Uterus (tissue), 4 donors: ENCODE measurements around the gene RIPOR3. TPM values are rescaled to one million over a fixed set of nuclear protein-coding genes. Genes with fewer than 3 reads are reported as not detected.

Source experiments
- DNase-seq, 2 donors: peaks; one replicate each; pipeline ENCODE4 v3.0.0-alpha.2; 2019 to 2020
- H3K27ac ChIP-seq, 2 donors: fragments of 200-600 bp; sonication (generic); 1 replicate in 1 of 2; 2 replicates in 1 of 2; pipeline ENCODE4 v1.5.1; 2016 to 2018
- H3K27me3 ChIP-seq, 2 donors: fragments of 200-600 bp; sonication (generic); one replicate each; pipeline ENCODE4 v1.5.1; 2018 to 2019; ENCODE audit warnings: control low read depth in 1 of 2
- H3K36me3 ChIP-seq, 2 donors: fragments of 200-600 bp; sonication (generic); one replicate each; pipeline ENCODE4 v1.5.1; 2019; ENCODE audit warnings: control low read depth in 1 of 2
- H3K4me1 ChIP-seq, 2 donors: fragments of 200-600 bp; sonication (generic); one replicate each; pipeline ENCODE4 v1.5.1; 2018 to 2019; ENCODE audit warnings: control low read depth in 1 of 2
- H3K4me3 ChIP-seq, 2 donors: fragments of 200-600 bp; sonication (generic); 1 replicate in 1 of 2; 2 replicates in 1 of 2; pipeline ENCODE4 v1.5.1; 2018 to 2019; ENCODE audit warnings: mild to moderate bottlenecking in 1 of 2
- H3K9me3 ChIP-seq, 2 donors: fragments of 200-600 bp; sonication (generic); one replicate each; pipeline ENCODE4 v1.5.1; 2019; ENCODE audit warnings: control low read depth in 1 of 2
- POLR2A ChIP-seq, 2 donors: fragments of 450-650 bp; IDR thresholded peaks; one replicate each; pipeline ENCODE4 v1.6.1; 2016; ENCODE audit warnings: antibody characterized with exemption in 2 of 2, mild to moderate bottlenecking in 1 of 2, moderate library complexity in 1 of 2
- intact Hi-C: fragments of 100-400 bp; cut with DNase I; formaldehyde crosslinking; loops from one replicate; pipeline ENCODE4 v1.15.1; 2023; ENCODE audit warnings: low total_unique reads
- total RNA-seq, 4 donors: library from RNA; depleted of rRNA in 3 of 4; stranded (reverse); fragments of >200 nt in 3 of 4; gene quantifications; one replicate each; pipeline versions ENCODE4 v1.1.0 to v1.2.4, GENCODE V29; 2014 to 2023
- TF ChIP-seq, protein P1 (sequence below), 4 experiments: fragments of 200-600 bp in 2 of 4; fragments of 450-650 bp in 2 of 4; sonication (generic) in 2 of 4; IDR thresholded peaks; one replicate each; pipeline ENCODE4 v1.5.1; 2016 to 2019; ENCODE audit warnings: antibody characterized with exemption in 4 of 4, mild to moderate bottlenecking in 2 of 4, moderate library complexity in 1 of 4
- donor health status: DM: yes; HTN: yes; CAD: no.

RIPOR3 gene
- total RNA-seq, 4 donors from 2014 or later, result 9.1 to 85.4 (median 17.8) TPM

DNA sequence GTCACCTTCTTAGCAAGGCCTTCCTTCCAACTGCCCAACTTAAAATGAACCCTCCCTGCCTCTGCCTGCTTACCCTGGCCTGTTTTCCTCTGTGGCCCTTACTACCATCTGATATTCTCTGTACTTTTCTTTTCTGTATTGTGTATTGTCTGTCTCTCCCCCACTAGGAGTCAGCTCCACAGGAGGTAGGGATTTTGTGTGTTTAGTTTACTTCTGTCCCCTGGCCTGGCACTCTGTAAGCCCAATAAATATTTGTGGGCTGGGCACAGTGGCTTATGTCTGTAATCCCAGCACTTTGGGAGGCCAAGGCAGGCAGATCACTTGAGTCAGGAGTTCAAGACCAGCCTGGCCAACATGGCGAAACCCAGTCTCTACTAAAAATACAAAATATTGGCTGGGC lies 72.8 kb downstream of the RIPOR3 start:
- intact Hi-C loops, result no loop called here
- no peak overlapping the region for H3K27ac ChIP-seq
- no peaks in the 10 kb centered on the region for H3K4me1 ChIP-seq
- no peaks in the 10 kb centered on the region for H3K36me3 ChIP-seq
- no peak for DNase-seq
- H3K9me3 ChIP-seq, result no peaks in the 10 kb centered on the region
- H3K27me3 ChIP-seq, result no peaks in the 10 kb centered on the region
- TF ChIP-seq, protein P1, sequence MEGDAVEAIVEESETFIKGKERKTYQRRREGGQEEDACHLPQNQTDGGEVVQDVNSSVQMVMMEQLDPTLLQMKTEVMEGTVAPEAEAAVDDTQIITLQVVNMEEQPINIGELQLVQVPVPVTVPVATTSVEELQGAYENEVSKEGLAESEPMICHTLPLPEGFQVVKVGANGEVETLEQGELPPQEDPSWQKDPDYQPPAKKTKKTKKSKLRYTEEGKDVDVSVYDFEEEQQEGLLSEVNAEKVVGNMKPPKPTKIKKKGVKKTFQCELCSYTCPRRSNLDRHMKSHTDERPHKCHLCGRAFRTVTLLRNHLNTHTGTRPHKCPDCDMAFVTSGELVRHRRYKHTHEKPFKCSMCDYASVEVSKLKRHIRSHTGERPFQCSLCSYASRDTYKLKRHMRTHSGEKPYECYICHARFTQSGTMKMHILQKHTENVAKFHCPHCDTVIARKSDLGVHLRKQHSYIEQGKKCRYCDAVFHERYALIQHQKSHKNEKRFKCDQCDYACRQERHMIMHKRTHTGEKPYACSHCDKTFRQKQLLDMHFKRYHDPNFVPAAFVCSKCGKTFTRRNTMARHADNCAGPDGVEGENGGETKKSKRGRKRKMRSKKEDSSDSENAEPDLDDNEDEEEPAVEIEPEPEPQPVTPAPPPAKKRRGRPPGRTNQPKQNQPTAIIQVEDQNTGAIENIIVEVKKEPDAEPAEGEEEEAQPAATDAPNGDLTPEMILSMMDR (IDR thresholded peaks at IDR 0.05), result no peak
- TF ChIP-seq POLR2A (IDR thresholded peaks at IDR 0.05), result no peak
- H3K4me3 ChIP-seq, result no peak overlapping the region

DNA sequence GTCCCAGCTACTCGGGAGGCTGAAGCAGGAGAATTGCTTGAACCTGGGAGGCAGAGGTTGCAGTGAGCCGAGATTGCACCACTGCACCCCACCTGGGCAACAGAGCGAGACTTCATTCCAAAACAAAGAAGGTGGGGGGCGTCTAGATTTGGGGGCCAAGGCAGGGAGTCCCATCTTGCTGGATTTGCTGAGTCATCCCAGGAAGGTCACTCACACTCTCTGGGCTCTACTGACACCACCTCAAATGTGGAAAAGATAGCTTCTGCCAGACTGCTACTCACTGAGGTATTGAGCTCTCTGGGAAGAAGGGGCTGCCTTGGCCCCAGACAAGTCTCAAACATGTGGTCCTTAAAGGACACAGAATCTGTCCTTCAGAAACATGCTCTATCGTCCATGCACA lies 74.3 kb downstream of the RIPOR3 start:
- Histone ChIP-seq H3K27ac (no peak overlapping the region), H3K36me3 (no peaks in the 10 kb centered on the region), H3K4me1 (no peaks in the 10 kb centered on the region), H3K4me3 (no peak overlapping the region), H3K9me3 (no peaks in the 10 kb centered on the region), H3K27me3 (no peaks in the 10 kb centered on the region)
- DNase-seq, result no peak
- intact Hi-C loops, result no loop called here
- no peak for TF ChIP-seq POLR2A (IDR thresholded peaks at IDR 0.05)
- TF ChIP-seq, protein P1 (IDR thresholded peaks at IDR 0.05), result no peak

DNA sequence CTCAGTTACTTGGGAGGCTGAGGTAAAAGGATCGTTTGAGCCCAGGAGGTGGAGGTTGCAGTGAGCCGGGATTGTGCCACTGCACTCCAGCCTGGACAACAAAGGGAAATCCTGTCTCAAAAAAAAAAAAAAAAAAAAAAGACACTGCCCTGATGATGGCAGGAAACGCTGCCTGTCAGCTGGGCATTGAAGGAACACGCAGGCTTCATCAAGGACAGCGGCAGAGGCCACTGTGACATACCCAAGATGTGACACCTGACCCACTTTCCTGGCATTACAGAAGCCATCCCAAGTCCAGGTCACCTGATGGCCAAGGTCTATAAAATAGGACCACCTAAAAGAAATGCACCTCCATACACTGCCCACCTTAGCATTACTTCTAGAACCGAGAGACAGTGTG lies 75.9 kb downstream of the RIPOR3 start:
- H3K4me3 ChIP-seq, result no peak overlapping the region
- H3K36me3 ChIP-seq, result no peaks in the 10 kb centered on the region
- H3K27me3 ChIP-seq, result no peaks in the 10 kb centered on the region
- no peak overlapping the region for H3K27ac ChIP-seq
- DNase-seq, result no peak
- no peak for TF ChIP-seq POLR2A (IDR thresholded peaks at IDR 0.05)
- TF ChIP-seq, protein P1 (IDR thresholded peaks at IDR 0.05), result no peak
- intact Hi-C loops, result no loop called here
- H3K4me1 ChIP-seq, result no peaks in the 10 kb centered on the region
- no peaks in the 10 kb centered on the region for H3K9me3 ChIP-seq

DNA sequence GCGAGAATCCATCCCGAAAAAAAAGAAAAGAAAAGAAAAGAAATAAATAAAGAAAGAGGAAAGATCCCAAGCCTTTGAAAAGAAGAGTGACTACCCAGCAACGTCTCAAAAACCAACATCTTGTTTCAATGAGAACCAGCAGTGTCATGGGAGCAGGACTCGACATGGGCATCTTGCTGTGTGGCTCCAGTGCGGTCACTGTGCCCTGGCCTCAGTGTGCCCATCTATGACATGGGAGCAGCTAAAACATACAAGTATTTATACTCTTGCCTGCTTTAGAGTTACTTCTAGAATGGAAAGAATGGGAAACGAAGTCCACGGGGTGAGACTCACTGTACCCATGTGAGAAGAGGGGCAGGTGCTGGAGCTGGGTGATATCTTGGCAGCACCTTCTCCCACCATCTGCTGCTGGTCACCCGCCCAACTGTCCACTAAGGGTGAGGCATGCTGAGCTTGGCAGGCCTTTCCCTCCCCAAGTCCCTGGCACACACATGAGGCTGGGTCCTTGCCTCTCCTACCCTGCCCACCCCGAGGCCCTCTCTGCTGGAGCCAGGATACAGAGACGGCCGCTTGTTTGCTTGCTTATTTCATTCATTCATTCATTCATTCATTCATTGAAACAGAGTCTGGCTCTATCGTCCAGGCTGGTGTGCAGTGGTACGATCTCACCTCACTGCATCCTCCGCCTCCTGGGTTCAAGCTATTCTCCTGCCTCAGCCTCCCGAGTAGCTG lies 77.7 kb downstream of the RIPOR3 start:
- Histone ChIP-seq H3K36me3 (no peaks in the 10 kb centered on the region), H3K4me3 (no peak overlapping the region), H3K4me1 (no peaks in the 10 kb centered on the region), H3K9me3 (no peaks in the 10 kb centered on the region), H3K27me3 (no peaks in the 10 kb centered on the region), H3K27ac (no peak overlapping the region)
- intact Hi-C loops, result no loop called here
- TF ChIP-seq, protein P1 (IDR thresholded peaks at IDR 0.05), result no peak
- TF ChIP-seq POLR2A (IDR thresholded peaks at IDR 0.05), result no peak
- DNase-seq, result no peak

DNA sequence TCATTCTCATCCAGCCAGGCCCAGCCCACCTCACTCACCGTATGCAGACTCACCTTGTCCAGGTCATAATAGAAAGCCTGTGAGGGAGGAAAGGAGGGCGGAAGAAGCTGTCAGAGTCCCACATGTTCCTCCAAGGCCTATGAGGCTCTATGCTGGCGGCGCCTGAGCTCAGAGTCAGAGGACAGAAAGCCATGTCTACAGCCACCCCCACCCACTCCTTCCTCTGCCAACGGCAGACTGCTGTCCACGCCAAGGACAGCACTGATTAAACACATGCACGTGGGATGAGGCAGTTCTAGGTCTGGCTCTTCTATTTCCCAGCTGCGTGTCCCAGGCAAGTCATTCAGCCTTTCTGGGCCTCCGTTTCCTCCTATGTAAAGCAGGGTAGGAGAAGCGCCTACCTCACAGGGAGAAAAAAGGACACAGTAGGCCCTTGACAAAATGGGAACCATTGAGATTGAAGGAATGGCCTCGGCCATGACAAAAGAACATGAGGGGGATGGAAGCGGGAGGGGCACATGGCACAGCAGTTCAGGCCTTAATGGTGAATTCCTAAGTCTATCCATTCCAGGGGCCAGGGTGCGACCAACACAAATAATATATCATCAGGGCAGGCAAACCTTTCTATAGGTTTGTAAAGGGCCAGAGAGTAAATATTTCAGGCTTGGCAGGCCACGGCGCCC lies 80.1 kb downstream of the RIPOR3 start:
- DNase-seq, result no peak
- Histone ChIP-seq H3K9me3 (no peaks in the 10 kb centered on the region), H3K36me3 (no peaks in the 10 kb centered on the region), H3K27me3 (no peaks in the 10 kb centered on the region), H3K4me3 (no peak overlapping the region), H3K27ac (no peak overlapping the region), H3K4me1 (no peaks in the 10 kb centered on the region)
- intact Hi-C loops, result no loop called here
- TF ChIP-seq, protein P1 (IDR thresholded peaks at IDR 0.05), result no peak
- no peak for TF ChIP-seq POLR2A (IDR thresholded peaks at IDR 0.05)
